GM19395 (cell line): ENCODE results near the gene KLHDC7B.

Source experiments
- ATAC-seq: cut with Tn5 transposase; IDR thresholded peaks from one replicate; pipeline ENCODE4 v1.9.1; 2021; ENCODE audit warnings: mild to moderate bottlenecking, moderate library complexity; ENCODE audit not compliant: unreplicated experiment

Gene KLHDC7B

DNA sequence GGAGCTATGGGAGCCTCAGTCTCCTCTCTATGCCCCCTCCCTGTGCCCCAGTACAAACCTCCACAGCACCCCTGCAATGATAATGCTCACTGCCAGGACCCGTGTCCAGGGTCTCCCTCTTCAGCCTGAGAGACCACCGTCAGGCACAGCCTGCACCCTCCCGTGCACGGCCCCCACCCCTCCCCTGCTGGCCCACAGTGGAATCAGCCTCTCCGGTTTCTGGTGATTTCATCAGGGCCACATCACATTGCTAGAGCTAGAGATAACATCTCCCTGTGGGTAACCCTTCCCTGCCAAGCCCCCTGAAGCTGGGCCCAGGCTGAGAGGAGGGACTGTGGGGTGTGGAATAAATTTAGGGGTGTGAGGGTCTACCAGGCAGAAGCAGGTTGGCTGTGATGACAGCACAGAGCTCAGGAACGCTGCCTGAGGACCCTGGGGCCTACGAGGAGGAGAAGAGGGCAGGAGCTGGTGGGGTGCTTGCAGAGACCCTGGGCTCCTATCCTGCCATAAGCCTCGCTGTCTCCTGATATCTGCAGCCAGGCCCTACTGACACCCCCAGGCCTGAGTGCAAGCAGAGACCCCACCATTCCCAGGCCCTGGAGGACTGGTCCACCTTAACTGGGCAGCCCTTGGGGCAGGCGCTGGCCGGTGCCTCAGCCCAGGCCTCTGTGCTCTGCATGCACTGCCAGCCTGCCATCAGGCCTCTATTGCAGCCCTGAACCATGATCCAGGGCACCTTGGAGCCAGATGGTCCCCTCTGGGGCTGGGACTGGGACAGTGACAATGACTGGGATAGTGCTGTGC is at the start of gene KLHDC7B:
TSS of gene KLHDC7B (plus strand) at position 378 of the 804 bp plus-strand sequence. CDS start at position 723, 345 bp downstream.
- ATAC-seq: no peak

DNA sequence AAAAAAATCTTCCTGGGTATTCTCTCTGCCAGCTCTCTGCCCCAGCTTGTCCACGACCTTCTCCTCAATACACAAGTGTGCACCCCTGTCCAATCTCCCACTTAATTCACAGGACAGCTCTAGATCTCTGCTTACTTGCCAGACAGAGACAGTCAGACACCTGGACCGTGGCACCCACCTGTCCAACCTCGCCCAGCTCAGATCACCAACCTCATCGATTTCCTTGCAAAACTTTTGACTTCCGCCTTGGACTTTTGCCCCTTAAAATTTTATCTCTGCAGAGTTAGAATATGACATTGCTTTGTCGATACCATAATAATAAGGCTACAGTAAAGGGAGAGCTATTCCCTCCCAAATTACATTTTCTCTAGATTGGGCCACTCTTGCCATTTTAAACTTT is 48.6 kb upstream of the KLHDC7B start:
- ATAC-seq: no peak

DNA sequence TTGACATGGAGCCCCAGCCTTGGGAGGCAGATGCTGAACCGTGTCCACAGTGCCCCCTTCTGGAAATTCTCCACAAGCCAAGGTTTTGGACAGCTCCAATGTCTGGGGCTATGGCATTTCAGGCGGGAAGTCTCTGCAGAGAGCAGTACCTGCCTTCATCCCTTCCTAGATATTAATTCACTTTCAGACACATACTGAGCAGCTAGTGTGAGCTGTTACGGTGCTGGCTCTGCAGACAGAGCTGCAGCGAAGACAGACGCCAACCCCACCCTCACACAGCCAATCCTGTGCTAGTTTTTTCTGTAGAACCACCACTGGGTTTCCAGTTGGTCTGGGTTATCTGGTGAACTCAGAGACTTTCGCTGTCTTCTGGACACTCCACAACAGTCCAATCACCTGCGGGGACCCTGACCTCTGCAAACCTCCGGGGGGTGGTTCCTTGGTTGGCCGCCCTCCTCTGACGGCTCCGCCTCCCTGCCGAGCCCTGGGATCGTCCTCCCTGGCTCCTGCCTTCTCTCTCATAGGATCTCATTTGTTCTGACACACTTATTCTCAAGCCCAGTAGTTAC is 47.3 kb upstream of the KLHDC7B start:
- ATAC-seq: no peak

DNA sequence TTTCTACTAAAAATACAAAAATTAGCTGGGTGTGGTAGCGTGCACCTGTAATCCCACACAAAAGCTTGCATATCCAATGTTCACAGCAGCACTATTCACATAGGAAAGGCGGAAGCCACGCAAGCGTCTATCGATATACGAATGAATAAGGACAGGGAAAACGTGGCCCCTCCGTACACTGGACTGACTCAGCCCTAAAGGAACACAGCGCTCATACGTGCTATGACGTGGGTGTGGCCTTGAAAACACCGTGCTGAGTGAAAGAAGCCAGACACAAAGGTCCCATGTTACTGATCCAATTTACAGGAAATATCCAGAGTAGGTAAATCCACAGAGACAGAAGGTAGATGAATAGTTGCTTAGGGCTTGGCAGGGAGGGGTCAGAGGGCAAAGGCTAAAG is 45.2 kb upstream of the KLHDC7B start:
- no peak for ATAC-seq

DNA sequence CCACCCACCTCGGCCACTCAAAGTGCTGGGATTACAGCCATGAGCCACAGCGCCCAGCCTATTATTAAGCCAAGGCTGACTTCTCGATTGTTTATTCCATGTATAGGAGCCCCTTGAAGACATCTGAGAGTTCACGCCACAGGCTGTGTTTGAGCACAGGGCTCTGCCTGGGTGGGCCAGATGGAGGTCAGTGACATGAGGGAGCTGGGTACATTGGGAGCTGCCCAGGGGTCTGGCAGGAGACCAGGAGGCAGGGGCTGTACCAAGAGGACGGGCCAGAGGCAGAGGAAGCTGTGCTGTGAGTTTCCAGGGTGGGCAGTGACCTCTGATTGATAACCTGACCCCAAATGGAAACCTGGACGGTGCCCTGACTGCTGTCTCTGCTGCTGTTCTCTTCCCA is 43.6 kb upstream of the KLHDC7B start:
- ATAC-seq: no peak

DNA sequence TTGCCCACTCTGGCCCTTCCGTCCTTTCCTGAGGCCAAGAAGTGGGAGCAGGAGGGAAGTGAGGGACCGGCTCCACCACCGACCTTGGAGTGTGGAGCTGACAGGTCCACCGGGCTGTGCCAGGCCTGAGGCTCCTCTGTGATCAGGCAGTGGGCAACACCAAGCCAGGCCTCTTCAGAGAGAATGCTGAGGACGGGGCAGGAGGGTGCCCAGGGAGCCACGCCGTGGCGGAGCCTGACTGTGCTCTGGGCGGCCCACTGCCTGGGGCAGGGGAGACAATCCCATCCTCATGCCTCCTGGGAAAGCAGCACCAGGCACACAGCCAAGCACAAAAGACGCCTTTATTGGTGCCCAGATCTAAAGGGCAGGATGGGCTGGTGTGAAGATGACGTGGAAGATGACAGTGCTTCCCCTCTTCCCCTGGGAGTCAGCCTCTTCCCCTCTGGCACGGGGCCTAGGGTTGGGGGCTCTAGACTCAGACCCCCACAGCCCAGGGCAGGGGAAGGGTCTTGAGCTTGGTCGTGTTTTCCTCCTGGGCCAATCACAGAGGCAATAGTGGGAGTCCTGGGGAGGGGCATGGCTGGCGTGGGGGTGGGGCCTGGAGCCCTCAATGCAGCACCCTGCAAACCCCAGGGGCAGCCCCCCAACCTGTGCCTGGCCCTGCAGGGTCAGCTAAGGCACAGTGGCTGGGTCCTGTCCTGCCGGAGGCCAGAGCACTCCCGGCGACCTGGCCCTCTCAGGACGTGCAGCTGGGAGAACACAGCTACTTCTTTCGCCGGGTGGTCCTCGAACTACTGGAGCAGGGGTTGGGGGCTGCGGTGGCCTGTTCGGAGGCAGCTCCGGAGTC is 42.8 kb upstream of the KLHDC7B start:
- no peak for ATAC-seq

DNA sequence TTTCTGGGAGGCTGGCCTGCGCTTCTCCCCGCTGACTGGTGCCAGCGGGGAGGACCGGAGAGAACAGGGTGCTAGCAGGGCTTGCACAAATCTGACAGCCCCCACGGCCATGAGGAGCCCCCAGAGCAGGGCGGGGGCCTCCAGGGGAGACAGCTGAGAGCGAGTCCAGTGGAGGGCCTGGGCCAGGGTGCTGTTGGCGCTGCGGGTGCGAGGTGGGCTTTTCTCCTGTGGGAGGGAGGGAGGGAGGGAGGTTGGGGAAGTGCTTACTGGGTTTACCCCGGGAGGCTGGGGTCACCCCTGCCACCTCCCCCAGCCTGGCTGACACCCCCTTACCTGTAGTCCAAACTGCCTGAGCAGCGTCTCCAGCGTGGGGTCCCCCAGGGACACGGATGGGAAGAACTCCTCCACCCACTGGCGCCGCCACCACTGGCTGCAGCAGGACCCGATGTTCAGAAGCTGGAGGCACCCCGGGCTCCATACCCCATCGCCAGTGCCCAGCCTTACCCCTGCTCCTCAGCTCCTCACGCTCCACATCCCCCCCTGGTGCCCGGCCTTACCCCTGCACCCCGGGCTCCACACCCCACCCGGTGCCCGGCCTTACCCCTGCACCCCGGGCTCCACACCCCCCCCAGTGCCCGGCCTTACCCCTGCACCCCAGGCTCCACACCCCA is 42.1 kb upstream of the KLHDC7B start:
- no peak for ATAC-seq

DNA sequence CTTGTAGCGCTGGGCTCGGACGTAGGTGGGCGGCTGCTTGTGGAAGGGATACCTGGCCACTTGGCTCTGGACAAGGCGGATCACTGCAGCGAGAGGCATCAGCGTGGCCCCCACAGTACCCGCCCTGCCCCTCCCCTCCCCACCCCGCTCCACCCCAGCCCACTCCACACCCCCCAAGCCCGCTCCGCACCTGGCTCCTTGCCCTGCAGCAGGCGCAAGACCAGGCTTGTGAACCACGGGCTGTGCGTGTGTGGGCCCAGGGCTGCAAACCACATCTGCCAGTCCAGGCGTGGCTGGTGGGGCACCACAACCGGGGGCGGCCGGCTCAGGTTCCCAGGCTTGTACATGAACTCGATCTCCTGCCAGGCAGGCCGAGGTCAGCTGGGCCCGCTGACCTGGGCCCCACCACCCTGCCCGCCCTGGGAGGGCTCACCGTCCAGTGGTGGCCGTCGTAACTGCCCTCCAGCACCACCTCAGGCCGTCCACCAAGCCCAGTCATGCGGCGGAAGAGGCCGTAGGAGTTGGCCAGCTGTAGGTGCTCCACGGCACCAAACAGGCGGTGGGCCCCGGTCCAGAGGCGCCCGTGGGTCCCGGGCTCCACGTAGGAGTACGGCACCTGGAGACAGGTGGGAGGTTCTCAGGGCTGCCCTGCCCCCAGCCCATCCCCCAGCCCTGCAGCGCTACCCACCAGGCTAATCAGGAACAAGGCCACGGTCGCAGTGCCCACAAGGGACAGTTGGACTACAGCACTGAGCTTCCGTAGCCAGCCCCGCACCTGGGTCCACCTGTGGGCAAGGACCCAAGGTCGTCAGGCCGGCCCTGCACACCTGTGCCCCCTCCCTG is 41.1 kb upstream of the KLHDC7B start:
- ATAC-seq: no peak

DNA sequence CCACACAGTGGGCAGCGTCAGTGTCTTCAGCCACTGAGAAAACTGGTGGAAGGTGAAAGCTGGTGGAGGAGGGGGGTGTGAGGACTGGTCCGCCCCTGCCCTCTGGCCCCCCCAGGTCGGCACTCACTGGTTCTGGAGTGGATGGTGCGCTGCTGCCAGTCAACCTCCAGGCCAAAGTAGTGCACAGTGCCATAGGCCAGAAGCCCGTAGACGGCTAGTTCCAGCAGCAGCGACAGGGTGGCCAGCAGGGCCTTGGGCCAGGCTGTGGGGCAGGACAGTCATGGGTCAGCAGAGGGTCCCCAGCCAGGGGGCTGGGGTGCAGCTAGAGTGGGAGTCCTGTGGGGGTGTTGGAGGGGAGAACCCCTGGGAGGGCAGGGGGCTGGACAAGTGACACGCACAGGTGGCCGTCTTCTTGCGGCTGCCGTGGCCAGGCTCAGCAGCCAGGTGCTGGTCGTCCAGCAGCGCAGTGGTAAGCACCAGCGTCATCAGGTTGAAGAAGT is 40.4 kb upstream of the KLHDC7B start:
- no peak for ATAC-seq

DNA sequence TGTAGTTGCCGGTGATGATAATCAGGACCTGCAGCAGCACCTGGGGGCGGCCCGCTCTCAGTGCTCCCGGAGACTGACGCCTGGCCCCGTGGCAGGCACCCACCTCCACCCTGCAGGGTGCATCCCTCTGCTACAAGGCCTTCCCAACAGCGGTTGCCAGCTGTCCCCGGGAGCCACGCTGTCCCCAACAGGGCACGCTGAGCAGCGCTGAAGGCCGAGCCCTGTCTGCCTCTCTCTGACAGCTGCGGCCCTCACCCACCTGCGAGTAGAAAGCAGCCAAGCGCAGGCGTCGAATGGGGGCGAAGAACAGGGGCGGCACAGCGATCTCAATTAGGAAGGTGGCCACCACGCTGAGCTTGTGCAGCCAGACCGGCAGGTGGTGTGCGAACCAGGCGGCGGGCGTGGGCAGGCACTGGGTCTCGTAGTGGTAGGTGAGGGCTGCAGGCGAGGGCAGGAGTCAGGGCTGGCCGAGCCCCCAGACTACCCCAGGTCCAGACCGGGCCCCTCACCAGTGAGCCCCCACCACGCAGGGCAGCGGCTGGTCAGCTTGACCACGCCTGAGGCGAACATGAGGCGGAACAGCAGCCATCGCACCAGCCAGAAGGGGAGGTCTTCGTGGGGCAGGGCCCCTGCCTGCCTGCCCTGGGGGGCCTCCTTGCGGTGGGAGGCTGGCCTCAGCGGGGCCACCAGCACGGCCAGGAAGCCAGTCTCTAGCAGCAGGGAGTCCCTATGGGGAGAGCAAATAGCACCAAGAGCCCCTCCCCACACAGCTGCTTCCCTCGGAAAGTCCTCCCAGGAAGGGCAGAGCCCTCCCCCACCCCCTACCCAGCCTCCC is 39.7 kb upstream of the KLHDC7B start:
- ATAC-seq: no peak

DNA sequence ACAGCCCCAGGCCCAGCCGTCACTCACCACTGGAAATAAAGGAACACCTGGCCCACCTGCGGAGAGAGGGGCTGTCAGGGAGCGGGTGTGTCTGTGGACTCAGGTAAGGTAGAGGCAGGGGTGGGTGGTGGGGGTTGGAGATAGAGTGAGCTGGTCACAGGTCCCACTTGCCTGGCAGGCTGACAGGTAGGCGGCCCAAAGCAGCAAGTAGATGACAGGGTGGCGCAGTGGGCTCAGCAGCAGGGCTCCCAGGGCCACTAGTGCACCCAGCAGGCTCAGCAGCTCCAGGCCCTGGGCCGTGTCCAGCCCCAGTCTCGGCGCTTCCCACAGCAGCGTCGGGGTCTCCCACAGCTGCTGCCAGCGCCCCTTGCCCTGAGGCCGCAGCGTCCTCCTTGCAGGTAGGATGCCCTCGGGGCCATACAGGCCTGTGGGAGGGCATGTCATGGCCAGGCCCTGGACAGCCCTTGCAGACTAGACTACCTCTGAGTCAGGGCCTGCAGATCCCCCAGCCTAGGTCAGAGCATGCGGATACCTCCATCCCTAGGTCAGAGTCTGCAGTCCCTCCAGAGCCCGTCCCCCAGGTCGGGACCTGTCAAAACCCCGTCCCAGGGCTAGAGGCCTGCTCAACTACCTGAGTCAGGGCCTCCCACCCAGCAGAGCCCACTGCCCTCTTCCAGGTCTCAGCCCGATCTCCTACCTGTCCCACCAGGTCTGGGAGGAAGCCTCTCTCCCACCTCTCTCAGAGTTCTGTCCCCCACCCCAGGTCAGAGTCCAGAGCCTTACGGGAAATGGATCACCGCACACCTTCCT is 38.9 kb upstream of the KLHDC7B start:
- ATAC-seq: no peak

DNA sequence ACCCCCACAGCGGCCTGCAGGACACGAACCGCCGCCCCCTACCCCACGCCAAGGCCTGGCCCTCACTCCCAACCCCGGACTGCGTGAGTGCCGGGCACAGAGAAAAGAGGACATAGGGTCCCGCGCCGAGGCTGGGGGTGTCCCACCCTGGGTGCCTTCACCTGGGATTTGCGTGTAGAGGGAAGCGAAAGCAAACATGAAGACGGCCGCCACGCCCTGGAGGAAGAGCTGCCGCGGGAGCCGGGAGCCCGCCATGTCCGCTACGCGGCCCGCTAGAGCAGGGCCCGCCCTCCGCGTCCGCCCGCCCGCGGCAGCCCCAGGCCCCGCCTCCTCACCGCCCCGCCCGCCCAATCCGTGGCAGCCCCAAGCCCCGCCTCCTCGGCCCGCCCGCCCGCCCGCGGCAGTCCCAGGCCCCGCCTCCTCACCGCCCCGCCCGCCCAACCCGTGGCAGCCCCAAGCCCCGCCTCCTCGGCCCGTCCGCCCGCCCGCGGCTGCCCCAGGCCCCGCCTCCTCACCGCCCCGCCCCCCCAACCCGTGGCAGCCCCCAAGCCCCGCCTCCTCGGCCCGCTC is 38.2 kb upstream of the KLHDC7B start, which contains the start of gene LMF2:
TSS of gene LMF2 (minus strand) at position 282 of the 570 bp plus-strand sequence. CDS start at position 255, 27 bp downstream.
- ATAC-seq: peak; percentile 49

DNA sequence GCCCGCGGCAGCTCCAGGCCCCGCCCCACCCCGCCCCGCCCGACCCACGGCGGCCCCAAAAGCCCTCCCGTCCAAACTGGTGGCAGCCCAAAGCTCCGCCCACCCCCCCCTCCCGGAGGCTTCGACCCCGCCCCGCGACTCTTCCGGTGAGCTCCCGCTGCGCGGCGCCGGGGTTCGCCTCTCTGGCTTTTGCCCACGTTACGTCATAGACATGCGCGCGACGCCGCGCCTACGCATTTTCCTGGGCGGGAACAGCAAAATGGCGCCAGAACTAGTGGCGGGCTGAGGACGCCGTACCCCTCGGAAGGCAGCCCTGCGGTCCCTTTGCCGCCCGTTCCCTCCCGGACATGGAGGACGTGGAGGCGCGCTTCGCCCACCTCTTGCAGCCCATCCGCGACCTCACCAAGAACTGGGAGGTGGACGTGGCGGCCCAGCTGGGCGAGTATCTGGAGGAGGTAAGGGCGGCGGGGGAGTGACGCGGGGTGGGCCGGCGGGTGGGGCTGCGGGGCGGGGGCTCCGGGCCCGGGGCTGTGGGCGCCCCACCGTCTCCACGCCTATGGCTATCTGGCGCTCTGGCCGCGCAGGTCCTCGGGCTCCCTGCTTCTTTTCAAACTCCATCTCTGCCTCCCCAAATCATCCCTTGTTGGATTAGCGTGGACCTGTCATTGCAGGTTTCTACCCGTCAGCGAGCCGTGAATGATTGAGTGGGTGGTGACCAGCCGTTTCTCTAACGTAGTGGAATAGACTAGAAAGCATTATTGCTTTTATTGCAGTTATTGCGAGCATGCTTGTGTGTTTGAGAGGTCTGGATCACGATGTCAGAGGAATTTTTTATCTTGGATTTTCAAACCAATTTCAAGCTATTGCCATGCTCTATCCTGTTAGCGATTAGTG is 37.5 kb upstream of the KLHDC7B start, which contains the start of gene NCAPH2:
TSS of gene NCAPH2 (plus strand) at position 234 of the 894 bp plus-strand sequence. CDS start at position 348, 114 bp downstream.
- ATAC-seq: peak; percentile 62

DNA sequence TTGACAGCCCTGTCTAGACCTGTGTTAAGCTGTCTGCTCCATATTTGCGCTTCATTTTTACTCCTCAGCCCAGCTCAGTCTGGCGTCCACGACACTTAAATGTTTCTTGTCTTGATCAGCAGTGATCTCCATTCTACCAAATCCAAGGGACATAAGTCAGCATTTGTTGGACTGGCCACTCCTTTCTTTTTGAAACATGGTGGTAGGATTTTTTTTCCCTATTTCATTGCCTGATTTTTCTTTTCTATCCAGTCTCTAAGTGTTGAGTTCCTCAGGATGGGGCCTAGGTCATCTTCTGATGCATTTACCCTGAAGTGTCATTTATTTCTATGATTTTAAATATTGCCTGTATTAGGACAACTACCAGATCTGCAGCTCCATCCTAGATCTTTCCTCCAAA is 36.8 kb upstream of the KLHDC7B start:
- no peak for ATAC-seq

DNA sequence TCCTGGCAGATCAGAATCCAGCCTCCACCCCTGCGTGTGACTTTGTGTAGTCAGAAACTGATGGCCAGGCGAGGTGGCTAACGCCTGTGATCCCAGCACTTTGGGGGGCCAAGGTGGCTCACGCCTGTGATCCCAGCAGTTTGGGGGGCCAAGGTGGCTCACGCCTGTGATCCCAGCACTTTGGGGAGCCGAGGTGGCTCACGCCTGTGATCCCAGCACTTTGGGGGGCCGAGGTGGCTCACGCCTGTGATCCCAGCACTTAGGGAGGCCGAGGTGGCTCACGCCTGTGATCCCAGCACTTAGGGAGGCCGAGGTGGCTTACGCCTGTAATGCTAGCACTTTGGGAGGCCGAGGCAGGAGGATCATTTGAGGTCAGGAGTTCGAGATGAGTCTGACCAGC is 32.5 kb upstream of the KLHDC7B start:
- no peak for ATAC-seq

DNA sequence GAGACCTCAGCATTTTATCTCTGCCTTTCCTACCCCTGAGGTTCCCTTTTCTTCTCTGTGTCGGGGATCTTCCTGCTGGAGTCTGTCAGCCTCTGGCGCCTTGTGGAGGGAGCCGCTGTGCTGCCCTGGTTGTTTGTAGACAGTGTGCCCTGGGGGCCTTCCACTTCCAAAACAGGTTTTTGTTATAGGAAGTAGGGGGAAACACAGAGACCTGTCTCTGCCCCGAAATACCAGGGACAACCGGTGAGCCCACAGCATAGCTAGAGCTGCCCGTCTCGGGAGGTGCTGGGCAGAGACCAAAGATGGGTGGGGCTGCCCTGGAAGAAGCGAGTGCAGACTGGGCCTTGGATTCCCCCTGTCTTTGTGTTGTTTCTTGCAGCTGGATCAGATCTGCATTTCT is 29.6 kb upstream of the KLHDC7B start:
- ATAC-seq: no peak

DNA sequence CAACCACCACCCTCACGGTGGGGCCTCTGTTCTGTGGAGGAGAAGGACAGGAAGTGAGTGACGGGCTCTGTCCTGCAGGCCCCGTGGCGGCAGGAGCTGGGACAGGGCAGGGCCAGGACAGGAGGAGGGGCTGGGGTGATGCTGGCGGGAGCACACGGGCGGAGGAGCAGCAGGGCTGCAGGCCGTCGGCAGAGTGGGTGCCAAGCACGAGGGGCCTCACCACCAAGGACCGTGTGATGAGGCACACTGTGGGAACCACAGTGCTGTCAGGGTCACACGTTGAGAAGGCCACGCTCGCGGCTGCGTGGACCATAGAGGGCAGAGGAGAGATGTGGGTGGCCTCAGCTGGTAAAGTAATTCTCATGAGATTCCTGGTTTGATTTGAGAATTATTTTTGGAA is 28.8 kb upstream of the KLHDC7B start:
- ATAC-seq: no peak
